T-helper 1 cell treated with Interleukin-12 subunit alpha and Interleukin-12 subunit beta and Interleukin-4 antibody, amounts not matched to agents 30 ng/mL and 1 ng/mL, for 36 hours (primary cell): Measurements from ENCODE around the gene NUP133. TPM values are rescaled to one million over a fixed set of nuclear protein-coding genes. Genes with fewer than 3 reads are reported as not detected.
"Not testable (repeated sequence)": the region's sequence is repeated elsewhere in the genome, so short reads cannot be mapped to it uniquely, and the experiment has no call there.

Experiments used
- intact Hi-C: fragments of 100-400 bp; cut with micrococcal nuclease; formaldehyde crosslinking; loops from one replicate; pipeline ENCODE4 v1.15.1; 2024
- total RNA-seq: library from RNA; stranded (reverse); gene quantifications from 2 replicates; pipeline ENCODE4 v1.2.3, GENCODE V29; 2022

Gene NUP133
- 37.5 and 38.8 TPM in 2 replicates for total RNA-seq

- intact Hi-C loops: loop anchor here (1.0 to 5.0 kb wide), 16 partner anchors 8 to 1469 kb away; partner anchors contain the start of genes ABCB10, ARV1, MRPL55 and RAB4A
Measured at GRCh38 chr1:229507951-229508822, at the start of gene NUP133. NUP133 (minus strand) TSS chr1:229508341; CDS start chr1:229508249, 92 bp downstream.

GRCh38 chr1:229557200-229557850 is 49.2 kb upstream of the NUP133 start:
- intact Hi-C loops: loop anchor here (1.0 to 5.0 kb wide), 3 partner anchors 285 to 511 kb away; partner anchors contain the start of gene RAB4A

- intact Hi-C loops: loop anchor here (5.0 kb wide), 1 partner anchor 283 kb away; the partner anchor contains the start of gene RAB4A
Measured at GRCh38 chr1:229554886-229555621, 46.9 kb upstream of the NUP133 start.

GRCh38 chr1:229553621-229554130 is 45.5 kb upstream of the NUP133 start:
- intact Hi-C loops: no loop called here

- intact Hi-C loops: no loop called here
Measured at GRCh38 chr1:229552732-229553131, 44.6 kb upstream of the NUP133 start.

GRCh38 chr1:229550812-229551567 is 42.8 kb upstream of the NUP133 start:
- intact Hi-C loops: no loop called here

GRCh38 chr1:229547542-229547941 is 39.4 kb upstream of the NUP133 start:
- intact Hi-C loops: no loop called here

GRCh38 chr1:229544587-229544986 is 36.4 kb upstream of the NUP133 start:
- intact Hi-C loops: no loop called here

- intact Hi-C loops: no loop called here
Measured at GRCh38 chr1:229539863-229540506, 31.8 kb upstream of the NUP133 start.

- intact Hi-C loops: no loop called here
Measured at GRCh38 chr1:229538945-229539344, 30.8 kb upstream of the NUP133 start.

GRCh38 chr1:229537894-229538293 is 29.8 kb upstream of the NUP133 start:
- intact Hi-C loops: no loop called here

GRCh38 chr1:229536982-229537381 is 28.8 kb upstream of the NUP133 start:
- intact Hi-C loops: no loop called here

GRCh38 chr1:229535230-229535629 is 27.1 kb upstream of the NUP133 start:
- intact Hi-C loops: no loop called here

GRCh38 chr1:229531326-229531725 is 23.2 kb upstream of the NUP133 start:
- intact Hi-C loops: no loop called here

- intact Hi-C loops: no loop called here
Measured at GRCh38 chr1:229529639-229530038, 21.5 kb upstream of the NUP133 start.

GRCh38 chr1:229526695-229527094 is 18.6 kb upstream of the NUP133 start:
- intact Hi-C loops: no loop called here

- intact Hi-C loops: no loop called here
Measured at GRCh38 chr1:229523052-229523451, 14.9 kb upstream of the NUP133 start.

GRCh38 chr1:229514578-229515275 is 6.6 kb upstream of the NUP133 start:
- intact Hi-C loops: loop anchor here (1.0 kb wide), 4 partner anchors 33 to 850 kb away; partner anchors contain the start of gene RAB4A

GRCh38 chr1:229511625-229512024 is 3.5 kb upstream of the NUP133 start:
- intact Hi-C loops: not testable (repeated sequence)
